CD4-positive, alpha-beta T cell (primary cell): ENCODE results near the gene ENTPD2. TPM values are rescaled to one million over a fixed set of nuclear protein-coding genes. Genes with fewer than 3 reads are reported as not detected.
A peak's percentile ranks its signal among the peaks of the same experiment; 100 is the strongest.

Source experiments
- ATAC-seq: fragments of 200-7000 bp; cut with Tn5 transposase; one replicate; pipeline ENCODE4 v1.10.0; 2022; ENCODE audit warnings: mild to moderate bottlenecking; ENCODE audit not compliant: poor library complexity
- CTCF ChIA-PET: fragments of 350-600 bp; sonication (Branson Sonifier 250); formaldehyde crosslinking; loops from one replicate; lab custom pipeline; 2021; ENCODE audit warnings: antibody characterized with exemption, inconsistent platforms; lab: Charles Lee
- POLR2A ChIA-PET: fragments of 350-600 bp; sonication (Branson Sonifier 250); formaldehyde crosslinking; loops from one replicate; lab custom pipeline; 2021; ENCODE audit warnings: antibody characterized with exemption, inconsistent platforms; lab: Charles Lee
- DNase-seq, 14 experiments: peaks; one replicate each; pipeline ENCODE4 v3.0.0-alpha.2; 2013 to 2020; ENCODE audit warnings: mixed read lengths in 2 of 14
- H3K27ac ChIP-seq, 2 donors: one replicate each; pipeline versions ENCODE4 v1.5.1 to v1.7.0; 2013; ENCODE audit warnings: low read length in 2 of 2, low read depth in 1 of 2, mild to moderate bottlenecking in 1 of 2
- H3K27me3 ChIP-seq, 2 experiments: 1 replicate in 1 of 2; 2 replicates in 1 of 2; pipeline versions ENCODE4 v1.6.1 to v1.7.0; 2013; ENCODE audit warnings: low read length in 2 of 2, control low read depth in 1 of 2, mild to moderate bottlenecking in 1 of 2, moderate library complexity in 1 of 2; ENCODE audit not compliant: insufficient read depth in 2 of 2, control insufficient read depth in 1 of 2
- H3K36me3 ChIP-seq: one replicate; pipeline ENCODE4 v1.6.1; 2013; ENCODE audit warnings: low read length, control low read depth; ENCODE audit not compliant: insufficient read depth
- H3K4me1 ChIP-seq: one replicate; pipeline ENCODE4 v1.6.1; 2013; ENCODE audit warnings: low read length, control low read depth; ENCODE audit not compliant: insufficient read depth
- H3K4me3 ChIP-seq: one replicate; pipeline ENCODE4 v1.5.1; 2013; ENCODE audit warnings: mild to moderate bottlenecking, low read length, moderate library complexity
- H3K9me3 ChIP-seq, 2 experiments: 1 replicate in 1 of 2; 2 replicates in 1 of 2; pipeline versions ENCODE4 v1.6.1 to v1.7.0; 2013; ENCODE audit warnings: low read length in 2 of 2, mild to moderate bottlenecking in 2 of 2, control low read depth in 1 of 2, moderate library complexity in 1 of 2; ENCODE audit not compliant: control insufficient read depth in 1 of 2, insufficient read depth in 1 of 2
- H3K27ac Mint-ChIP-seq: one replicate; pipeline ENCODE4 v1.8.0; 2020; ENCODE audit warnings: mixed read lengths
- H3K27me3 Mint-ChIP-seq: one replicate; pipeline ENCODE4 v1.8.0; 2021; ENCODE audit warnings: mixed read lengths
- H3K36me3 Mint-ChIP-seq: one replicate; pipeline ENCODE4 v1.8.0; 2021; ENCODE audit warnings: low read depth, mixed read lengths
- H3K4me1 Mint-ChIP-seq: one replicate; pipeline ENCODE4 v1.8.0; 2021; ENCODE audit warnings: low read depth, mixed read lengths
- H3K4me3 Mint-ChIP-seq: one replicate; pipeline ENCODE4 v1.8.0; 2020; ENCODE audit warnings: mild to moderate bottlenecking, mixed read lengths
- H3K9me3 Mint-ChIP-seq: one replicate; pipeline ENCODE4 v1.8.0; 2020; ENCODE audit warnings: mixed read lengths
- CTCF ChIP-seq: fragments of 200-600 bp; IDR thresholded peaks from one replicate; pipeline ENCODE4 v1.8.0; 2022; ENCODE audit warnings: antibody characterized with exemption, mild to moderate bottlenecking
- intact Hi-C, 2 experiments: fragments of 100-400 bp; cut with DNase I in 1 of 2; cut with micrococcal nuclease in 1 of 2; formaldehyde crosslinking; loops; one replicate each; pipeline versions ENCODE4 v1.15.1 to v1.9.0; 2023 to 2025; cut with DNase I, micrococcal nuclease
- total RNA-seq, 174 experiments: library from RNA in 2 of 174; stranded (reverse) in 2 of 174; gene quantifications; one replicate each; pipeline ENCODE4 v1.2.3 and lab custom pipeline; 2021 to 2026

Gene ENTPD2
- total RNA-seq, 2 experiments from 2014 or later, result not detected

- Histone ChIP-seq H3K4me1 (peaks cover 82% of the 10 kb centered on the region), H3K36me3 (no peaks in the 10 kb centered on the region), H3K9me3 (no peaks in the 10 kb centered on the region), H3K27me3 (no peaks in the 10 kb centered on the region), H3K27ac (peak overlapping the region in 1 of 2 donors; percentile 7), H3K4me3 (peak overlapping the region; percentile 68)
- H3K4me3 Mint-ChIP-seq, result peak overlapping the region; percentile 90
- H3K27me3 Mint-ChIP-seq, result no peaks in the 10 kb centered on the region
- peak overlapping the region; percentile 55 for H3K27ac Mint-ChIP-seq
- CTCF ChIA-PET, result interaction anchor here (0.5 to 3.0 kb wide), 27 partner anchors 10 to 271 kb away, joined by 3 to 23 read pairs (median 4); partner anchors contain the start of genes AJM1, CLIC3, FBXW5 and LCN8
- POLR2A ChIA-PET, result interaction anchor here (0.6 to 2.4 kb wide), 8 partner anchors 33 to 301 kb away, joined by 3 to 11 read pairs (median 4); partner anchors contain the start of genes CLIC3, FBXW5, MAN1B1 and PAXX
- peak; percentile 27 for ATAC-seq
- no peaks in the 10 kb centered on the region for H3K36me3 Mint-ChIP-seq
- no peaks in the 10 kb centered on the region for H3K9me3 Mint-ChIP-seq
- peak; percentile 49 to 82 (median 64) for DNase-seq
- intact Hi-C loops, result loop anchor here in 1 of 2 experiments (2.0 to 5.0 kb wide), 3 partner anchors 36 to 142 kb away; partner anchors contain the start of gene TRAF2
- TF ChIP-seq CTCF, result peak; percentile 67
- H3K4me1 Mint-ChIP-seq, result peaks cover 44% of the 10 kb centered on the region
Observed at GRCh38 chr9:137029058-137029936, 24.6 kb downstream of the ENTPD2 start.

- Histone ChIP-seq H3K9me3 (no peaks in the 10 kb centered on the region), H3K4me1 (peaks cover 80% of the 10 kb centered on the region), H3K27me3 (no peaks in the 10 kb centered on the region), H3K27ac (no peak overlapping the region), H3K36me3 (no peaks in the 10 kb centered on the region), H3K4me3 (peak overlapping the region; percentile 68)
- ChIA-PET CTCF (interaction anchor here (0.7 to 3.0 kb wide), 23 partner anchors 11 to 270 kb away, joined by 3 to 23 read pairs (median 4); partner anchors contain the start of genes AJM1, CLIC3, FBXW5 and LCN8), POLR2A (interaction anchor here (0.6 to 2.4 kb wide), 7 partner anchors 32 to 300 kb away, joined by 3 to 11 read pairs (median 5); partner anchors contain the start of genes CLIC3, FBXW5, PAXX and TRAF2)
- intact Hi-C loops, result loop anchor here in 1 of 2 experiments (1.0 to 5.0 kb wide), 4 partner anchors 36 to 141 kb away; partner anchors contain the start of genes FBXW5 and TRAF2
- peak overlapping the region; percentile 85 for H3K4me3 Mint-ChIP-seq
- peak overlapping the region; percentile 55 for H3K27ac Mint-ChIP-seq
- no peaks in the 10 kb centered on the region for H3K27me3 Mint-ChIP-seq
- no peak for TF ChIP-seq CTCF
- H3K9me3 Mint-ChIP-seq, result no peaks in the 10 kb centered on the region
- H3K4me1 Mint-ChIP-seq, result peaks cover 39% of the 10 kb centered on the region
- peak in 13 of 14 experiments; percentile 44 to 92 (median 65) for DNase-seq
- peak; percentile 62 for ATAC-seq
- no peaks in the 10 kb centered on the region for H3K36me3 Mint-ChIP-seq
Observed at GRCh38 chr9:137028263-137029057, 25.4 kb downstream of the ENTPD2 start.
